Omental fat pad (tissue), 4 donors: ENCODE data around the gene PIKFYVE. TPM values are rescaled to one million over a fixed set of nuclear protein-coding genes. Genes with fewer than 3 reads are reported as not detected.

Experiments
- ATAC-seq: fragments of 150-250 bp; one replicate; pipeline ENCODE4 v1.9.1; 2016; ENCODE audit warnings: mild to moderate bottlenecking, moderate library complexity; ENCODE audit not compliant: low FRiP score
- DNase-seq: peaks from one replicate; pipeline ENCODE4 v3.0.0-alpha.2; 2019; ENCODE audit warnings: low spot score
- CTCF ChIP-seq, 3 donors: fragments of 450-650 bp; IDR thresholded peaks; one replicate each; pipeline ENCODE4 v1.5.1; 2016 to 2017; ENCODE audit warnings: antibody characterized with exemption in 3 of 3, mild to moderate bottlenecking in 3 of 3, moderate library complexity in 2 of 3
- total RNA-seq, 4 donors: library from RNA; depleted of rRNA; stranded (reverse); fragments of >200 nt; gene quantifications; one replicate each; pipeline ENCODE4 v1.1.0, GENCODE V29; 2016

The PIKFYVE gene
- total RNA-seq, 4 donors from 2014 or later = 27.1 to 39.2 (median 35.1) TPM

- DNase-seq (no peak), ATAC-seq (no peak)
- TF ChIP-seq CTCF (IDR thresholded peaks at IDR 0.05) = no peak
Observed at GRCh38 chr2:208250388-208250787, 15.7 kb upstream of the PIKFYVE start.

- DNase-seq = no peak
- TF ChIP-seq CTCF (IDR thresholded peaks at IDR 0.05) = no peak
- ATAC-seq = no peak
Observed at GRCh38 chr2:208251098-208251497, 15.0 kb upstream of the PIKFYVE start.

- no peak for ATAC-seq
- TF ChIP-seq CTCF (IDR thresholded peaks at IDR 0.05) = no peak
- no peak for DNase-seq
Observed at GRCh38 chr2:208252716-208253492, 13.2 kb upstream of the PIKFYVE start.

GRCh38 chr2:208253600-208254117 lies 12.4 kb upstream of the PIKFYVE start:
- no peak for ATAC-seq
- DNase-seq = no peak
- no peak for TF ChIP-seq CTCF (IDR thresholded peaks at IDR 0.05)

- peak; percentile 72 for DNase-seq
- TF ChIP-seq CTCF (IDR thresholded peaks at IDR 0.05) = no peak
Observed at GRCh38 chr2:208254118-208254870, 11.8 kb upstream of the PIKFYVE start.

GRCh38 chr2:208254871-208255556 lies 11.0 kb upstream of the PIKFYVE start, which contains the start of gene IDH1:
TSS of gene IDH1 (minus strand) at chr2:208255071. CDS start at chr2:208251551, 3,520 bp downstream.
- DNase-seq = peak; percentile 100
- peak; percentile 97 for ATAC-seq
- peak in 1 of 3 donors; percentile 32 for TF ChIP-seq CTCF (IDR thresholded peaks at IDR 0.05)

More at GRCh38 chr2:208254118-208254870, 11.8 kb upstream of the PIKFYVE start:
- ATAC-seq = peak; percentile 69
